EL (cell line): Measurements from ENCODE around the gene LIPC.

ENCODE experiments used
- DNase-seq: peaks from one replicate; pipeline ENCODE4 v3.0.0-alpha.2; 2016

LIPC gene

DNA sequence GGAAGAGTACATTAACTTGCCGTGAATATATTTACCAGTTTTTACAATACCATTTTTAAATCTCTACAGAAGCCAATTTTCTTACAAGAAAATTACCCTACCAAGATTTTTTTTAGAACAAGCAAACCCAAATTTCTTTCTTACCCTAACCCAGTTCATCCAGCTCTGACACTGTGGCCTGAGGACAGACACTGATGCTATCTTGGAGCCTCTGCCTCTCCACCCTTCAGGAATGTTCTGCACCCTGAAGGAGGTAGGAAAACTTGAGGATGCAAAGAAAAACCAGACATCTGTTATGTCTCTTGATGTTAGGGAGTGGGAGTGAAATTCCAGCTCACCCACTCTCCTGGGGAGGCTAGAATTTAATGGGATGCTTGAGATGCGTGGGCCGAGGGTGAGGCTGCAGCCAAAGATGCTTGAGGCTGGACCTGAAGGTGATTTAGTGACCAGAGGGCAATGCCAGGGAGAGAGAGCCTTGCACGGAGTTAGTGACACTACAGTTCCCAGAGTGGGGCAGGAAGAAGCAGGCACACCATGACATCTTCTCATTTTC, 69.9 kb downstream of the LIPC start:
- no peak for DNase-seq

DNA sequence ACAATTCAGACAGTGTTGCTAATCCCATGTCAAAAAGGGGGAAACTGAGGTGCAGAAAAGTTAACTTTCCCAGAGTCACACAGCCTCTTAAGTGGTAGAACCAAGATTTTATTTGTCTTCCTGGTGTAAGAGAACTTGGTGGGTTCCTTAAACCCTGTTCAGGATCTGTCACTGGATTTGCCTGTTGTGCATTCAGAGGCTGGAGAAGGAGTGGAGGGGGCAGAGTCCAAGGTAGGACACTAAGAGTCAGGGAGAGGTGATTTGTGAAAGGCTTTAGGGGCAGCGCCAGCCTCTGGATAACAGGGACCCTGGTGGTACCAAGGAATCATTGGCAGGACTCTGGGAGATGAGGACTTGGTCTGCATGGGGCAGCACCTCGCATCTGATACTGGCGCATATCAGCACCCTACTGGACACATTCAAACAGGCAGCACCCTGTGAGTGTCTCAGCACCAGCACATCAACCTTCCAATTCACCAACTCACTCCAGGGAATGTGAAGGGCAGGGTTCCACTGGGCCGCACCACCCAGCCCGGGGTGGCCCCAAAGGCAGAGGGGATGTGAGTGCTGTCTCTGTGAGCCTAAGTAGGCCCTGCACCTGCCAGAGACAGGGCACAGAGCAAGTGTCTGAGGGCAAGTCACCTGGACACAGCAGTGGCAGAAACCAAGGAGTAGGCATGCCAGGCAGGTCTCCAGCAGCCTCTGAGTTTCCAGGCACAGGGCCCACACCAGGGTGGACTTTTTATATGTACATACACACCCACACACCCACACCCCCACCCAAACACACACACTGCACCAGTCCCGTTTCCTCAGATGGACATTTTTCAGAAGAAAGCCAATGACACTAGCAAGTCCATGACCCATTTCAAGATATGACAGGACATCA, 71.6 kb downstream of the LIPC start:
- DNase-seq, result no peak

DNA sequence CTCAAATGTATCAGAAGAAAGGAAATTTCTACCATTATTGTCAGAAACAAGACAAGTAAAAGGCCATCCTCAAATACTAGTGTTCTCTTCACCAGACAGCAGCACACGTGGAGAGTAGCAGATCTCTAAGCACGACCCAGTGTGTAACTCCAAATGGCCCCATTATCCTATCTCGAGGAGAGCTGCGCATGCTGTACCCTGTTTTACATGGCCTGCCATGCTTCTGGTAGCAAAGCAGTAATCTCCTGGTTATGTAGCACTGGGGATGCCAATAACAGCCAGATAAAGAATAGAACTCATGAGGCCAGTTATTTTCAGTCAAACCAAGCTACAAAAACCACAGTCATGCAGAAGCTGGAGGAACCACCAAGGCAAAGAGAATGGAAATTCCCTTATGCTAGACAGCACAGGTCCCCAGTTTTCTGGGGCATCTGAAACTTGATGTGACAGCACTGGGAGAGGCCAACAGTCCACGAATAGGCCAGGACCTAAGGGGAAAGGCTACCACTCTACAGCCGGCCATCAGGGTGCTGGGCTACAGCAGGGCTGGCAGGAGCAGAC, 73.0 kb downstream of the LIPC start:
- DNase-seq, result no peak

DNA sequence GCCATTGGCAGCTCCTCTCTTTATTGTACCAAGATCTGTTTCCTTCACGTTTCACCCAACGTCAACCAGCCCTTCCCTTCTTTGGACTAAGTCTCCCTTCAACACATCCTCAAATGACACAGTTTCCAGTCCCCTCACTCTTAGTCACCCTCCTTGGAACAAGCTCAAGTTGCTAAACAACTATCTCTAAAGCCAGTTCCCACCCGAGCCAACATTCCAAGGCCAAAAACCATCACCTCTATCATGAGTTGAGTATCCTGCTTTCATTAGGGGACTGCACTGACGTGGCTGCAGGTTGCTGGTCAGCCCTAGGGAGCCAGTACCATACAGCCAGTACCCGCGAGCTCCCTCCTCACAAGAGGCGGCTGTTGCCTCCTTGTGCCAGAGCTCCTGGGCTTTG, 73.8 kb downstream of the LIPC start:
- peak; percentile 25 for DNase-seq

DNA sequence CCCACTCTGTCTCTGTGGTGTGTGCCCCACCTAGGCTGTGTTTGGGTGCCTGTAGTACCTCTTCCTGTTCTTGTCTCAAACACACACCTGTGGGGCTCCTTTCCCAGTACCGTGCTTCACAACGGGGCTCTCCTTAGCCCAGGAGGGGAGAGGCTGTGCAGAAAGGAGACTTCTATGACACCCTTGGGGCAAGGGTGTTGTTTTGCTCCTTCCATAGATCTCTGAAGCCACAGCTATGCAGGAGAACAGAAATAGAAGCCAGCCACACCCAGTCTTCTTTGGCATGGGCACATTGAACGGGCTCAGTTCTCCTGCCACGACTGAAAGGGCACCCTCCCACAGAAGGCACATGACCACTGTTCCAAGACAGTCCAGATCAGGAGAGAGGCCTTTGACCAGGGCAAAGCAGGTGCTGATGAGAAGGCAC, 74.3 kb downstream of the LIPC start:
- no peak for DNase-seq

DNA sequence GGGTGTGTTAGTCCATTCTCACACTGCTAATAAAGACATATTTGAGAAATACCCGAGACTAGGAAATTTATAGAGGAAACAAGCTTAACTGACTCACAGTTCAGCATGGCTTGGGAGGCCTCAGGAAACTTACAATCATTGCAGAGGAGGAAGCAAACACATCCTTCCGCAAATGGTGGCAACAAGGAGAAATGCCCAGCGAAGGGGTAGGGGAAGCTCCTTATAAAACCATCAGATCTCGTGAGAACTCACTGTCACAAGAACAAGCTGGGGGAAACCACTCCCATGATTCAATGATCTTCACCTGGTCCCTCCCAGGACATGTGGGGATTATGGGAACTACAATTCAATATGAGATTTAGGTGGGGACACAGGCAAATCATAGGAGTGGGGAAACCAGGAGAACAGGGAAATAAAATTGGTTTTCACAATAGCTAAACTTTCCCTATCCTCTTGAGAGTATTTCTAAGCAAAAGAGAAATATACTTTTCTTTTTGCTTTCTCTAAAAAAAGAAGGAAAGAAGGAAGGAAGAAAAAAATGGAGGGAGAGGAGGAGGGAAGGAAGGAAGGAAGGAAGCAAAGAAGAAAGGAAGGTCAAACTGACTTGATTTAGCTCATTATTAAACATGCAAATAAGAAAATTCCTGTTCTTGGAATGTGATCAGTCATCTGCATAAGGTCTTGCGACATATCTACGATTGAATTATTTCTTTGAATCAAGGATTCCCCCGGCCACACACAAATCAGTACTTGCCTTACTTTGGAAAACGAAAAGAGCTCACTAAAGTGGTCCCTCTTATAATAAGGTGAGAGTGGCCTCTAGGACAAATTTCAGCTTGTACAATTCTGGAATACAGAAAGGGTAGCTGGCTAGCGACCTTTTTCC, 75.2 kb downstream of the LIPC start:
- DNase-seq, result no peak

DNA sequence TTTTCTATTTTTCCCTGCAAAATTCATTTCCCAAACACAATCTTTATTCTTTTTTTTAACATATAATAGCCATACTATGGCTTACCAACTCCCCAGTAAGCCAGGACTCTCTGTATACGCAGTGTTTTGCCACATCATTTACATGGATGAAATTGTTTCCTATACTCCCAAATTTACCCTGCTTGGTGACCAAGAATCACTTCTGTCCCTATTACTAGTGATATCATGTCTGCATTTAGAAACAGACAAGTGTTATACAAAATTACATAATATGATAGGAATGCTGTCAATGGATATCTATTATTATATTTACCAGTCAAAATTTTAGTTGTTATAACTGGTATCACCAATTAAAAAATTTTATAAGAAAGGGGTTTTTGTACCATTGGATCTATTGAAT, 77.8 kb downstream of the LIPC start:
- no peak for DNase-seq

DNA sequence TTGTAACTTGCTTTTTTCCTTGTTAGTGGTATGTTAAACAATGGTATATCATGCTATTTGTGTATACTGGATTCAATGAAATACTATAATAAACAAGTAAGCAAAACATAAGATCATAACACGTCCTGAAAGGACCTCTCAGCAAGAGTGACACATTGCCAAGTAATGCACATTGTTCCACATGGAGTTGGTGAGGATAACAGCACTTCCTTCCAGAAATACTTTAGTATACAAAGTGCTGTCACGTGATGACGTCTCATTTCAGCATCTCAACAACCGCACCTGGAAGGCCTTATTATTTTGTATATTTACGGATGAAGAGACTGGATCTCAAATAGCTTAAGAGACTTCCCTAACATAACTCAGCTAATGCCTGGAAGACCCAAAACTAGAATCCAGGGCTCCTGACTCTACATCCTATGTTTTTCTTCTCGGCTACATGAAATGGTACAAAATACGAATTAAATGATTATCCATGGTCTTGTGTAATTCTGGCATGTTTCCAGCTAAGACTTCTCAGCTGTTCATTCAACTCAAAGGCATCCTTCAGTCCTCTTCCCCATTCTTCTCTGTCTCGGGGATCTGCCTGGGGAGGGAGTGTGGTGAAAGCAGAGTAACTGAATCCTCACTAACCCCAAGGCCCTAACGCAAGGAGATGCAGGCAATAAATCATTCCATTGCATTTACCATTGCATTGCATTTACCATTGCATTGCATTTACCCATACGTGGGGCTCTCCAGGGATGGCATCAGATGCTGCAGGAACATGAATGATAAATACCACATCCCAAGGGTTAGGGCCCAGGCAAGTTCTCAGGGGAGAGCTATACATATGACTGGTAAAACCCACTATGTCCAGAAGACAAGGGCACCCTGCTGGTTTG, 79.2 kb downstream of the LIPC start:
- peak; percentile 47 for DNase-seq

DNA sequence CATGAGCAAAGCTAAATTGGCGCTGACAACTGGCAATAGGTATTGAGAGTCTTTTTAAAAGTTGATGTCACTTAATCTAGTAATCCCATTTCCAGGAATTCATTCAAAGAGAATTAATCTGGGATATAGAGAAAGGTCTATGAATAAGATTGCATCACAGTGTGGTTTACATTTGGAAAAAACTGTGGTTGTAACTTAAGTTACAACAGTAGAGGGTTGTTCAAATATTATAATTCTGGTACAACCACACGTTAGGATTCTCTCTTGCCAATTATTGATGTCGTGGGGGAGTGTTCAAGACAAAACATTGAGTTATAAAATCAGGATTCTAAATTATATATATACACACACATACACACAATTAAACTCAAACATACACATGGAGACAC, 79.8 kb downstream of the LIPC start:
- DNase-seq, result no peak

DNA sequence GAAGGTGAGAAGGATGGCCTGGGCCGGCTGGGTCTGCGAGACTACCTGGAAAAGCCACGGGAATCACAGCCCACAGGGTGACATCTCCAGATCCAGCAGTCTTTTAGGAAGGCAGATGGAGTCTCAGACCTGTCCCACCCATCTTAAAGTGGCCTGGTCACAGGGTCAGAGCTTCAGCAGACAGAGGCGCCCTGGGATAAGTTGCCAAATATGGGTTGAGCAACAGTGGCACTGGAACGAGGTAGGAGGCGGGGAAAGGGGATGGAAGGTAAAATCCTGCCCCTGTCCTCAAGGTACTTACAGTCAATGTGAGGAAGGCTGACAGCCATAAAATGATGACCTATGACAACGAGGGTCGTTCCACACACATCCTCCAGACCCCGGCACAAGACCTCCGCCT, 80.7 kb downstream of the LIPC start:
- DNase-seq, result no peak

DNA sequence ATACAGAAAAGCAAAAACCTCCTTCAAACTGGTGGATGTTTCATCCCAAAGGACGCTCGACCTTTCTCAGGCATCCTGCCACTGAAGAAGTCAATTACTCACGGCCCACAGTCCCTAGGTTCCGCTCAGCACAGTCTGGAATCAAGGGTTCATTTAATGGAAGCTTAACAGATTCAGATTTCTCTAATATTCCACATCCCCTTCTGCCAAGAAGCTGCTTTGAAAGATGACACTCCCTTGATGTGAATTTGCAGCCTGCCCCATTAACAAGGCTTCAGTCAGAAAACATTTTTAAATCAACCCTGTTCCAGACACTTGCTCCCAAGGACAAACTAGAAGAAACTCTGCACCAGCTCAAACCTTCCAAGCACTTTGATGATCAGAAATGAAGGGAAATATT, 81.2 kb downstream of the LIPC start:
- DNase-seq, result no peak

DNA sequence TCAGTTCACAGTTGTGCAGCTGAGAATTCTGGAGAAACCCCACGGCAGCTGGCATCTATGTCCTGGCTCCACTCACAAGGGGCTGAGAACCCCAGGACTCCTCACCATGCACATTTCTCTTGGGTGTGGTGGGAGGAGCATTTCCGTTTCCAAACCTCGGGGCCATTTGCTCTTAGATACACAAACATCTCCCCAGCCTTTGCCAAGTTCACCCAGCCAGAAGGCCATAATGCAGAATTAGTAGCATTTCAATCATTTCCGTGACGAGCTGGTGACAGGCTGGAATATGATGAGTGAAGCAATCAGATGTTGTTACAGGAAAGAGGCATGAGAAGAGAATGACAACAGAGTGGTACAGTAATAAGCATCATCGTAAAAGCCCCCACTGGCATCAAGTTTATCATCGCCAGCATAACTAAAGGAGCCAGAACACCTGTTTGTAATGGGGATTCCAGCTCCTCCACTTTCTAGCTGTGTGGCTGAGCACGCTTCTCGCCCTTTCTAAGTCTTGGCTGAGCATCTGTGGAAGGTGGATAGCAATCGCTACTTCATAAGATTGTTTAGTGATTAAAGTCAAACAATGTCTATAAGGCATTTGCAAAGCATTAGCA, 82.0 kb downstream of the LIPC start:
- no peak for DNase-seq

DNA sequence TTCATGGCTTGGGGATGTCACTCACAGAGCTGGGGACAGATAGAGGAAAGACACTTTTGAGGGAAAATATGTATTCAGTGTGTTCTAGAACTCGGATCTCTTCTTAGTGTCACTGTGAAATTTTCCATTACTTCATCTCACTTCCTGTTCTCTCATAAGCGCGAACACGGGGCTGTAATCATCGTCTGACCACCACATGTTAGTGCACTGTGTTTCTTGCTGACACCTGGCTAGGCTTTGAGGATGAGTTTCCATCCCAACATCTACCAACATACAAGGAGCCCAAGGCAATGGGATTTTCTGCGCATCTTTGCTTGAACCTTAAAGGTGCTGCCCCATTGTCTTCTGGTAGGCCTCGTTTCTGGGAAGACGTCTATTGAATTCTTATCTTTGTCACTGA, 84.0 kb downstream of the LIPC start:
- no peak for DNase-seq

DNA sequence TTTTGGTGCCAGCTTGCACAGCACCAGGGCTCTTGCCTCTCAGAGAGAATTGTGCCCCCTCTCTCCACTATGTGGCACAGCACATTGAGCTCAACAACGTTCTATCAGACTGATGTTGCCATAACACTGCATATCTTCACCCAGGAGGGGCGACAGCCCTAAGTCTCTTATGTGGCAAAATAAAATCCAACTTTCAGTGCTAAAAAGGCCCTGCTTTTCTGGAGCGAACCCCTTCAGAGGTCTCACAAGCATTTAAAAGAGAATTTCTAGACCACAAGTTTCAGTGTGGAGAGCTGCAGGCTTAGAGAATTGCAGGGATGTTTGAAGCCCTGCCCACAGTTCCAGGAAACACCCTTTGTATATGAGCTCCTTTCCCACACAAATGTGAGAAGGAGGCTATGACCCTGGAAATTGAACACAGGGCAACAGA, 85.5 kb downstream of the LIPC start:
- DNase-seq, result no peak

DNA sequence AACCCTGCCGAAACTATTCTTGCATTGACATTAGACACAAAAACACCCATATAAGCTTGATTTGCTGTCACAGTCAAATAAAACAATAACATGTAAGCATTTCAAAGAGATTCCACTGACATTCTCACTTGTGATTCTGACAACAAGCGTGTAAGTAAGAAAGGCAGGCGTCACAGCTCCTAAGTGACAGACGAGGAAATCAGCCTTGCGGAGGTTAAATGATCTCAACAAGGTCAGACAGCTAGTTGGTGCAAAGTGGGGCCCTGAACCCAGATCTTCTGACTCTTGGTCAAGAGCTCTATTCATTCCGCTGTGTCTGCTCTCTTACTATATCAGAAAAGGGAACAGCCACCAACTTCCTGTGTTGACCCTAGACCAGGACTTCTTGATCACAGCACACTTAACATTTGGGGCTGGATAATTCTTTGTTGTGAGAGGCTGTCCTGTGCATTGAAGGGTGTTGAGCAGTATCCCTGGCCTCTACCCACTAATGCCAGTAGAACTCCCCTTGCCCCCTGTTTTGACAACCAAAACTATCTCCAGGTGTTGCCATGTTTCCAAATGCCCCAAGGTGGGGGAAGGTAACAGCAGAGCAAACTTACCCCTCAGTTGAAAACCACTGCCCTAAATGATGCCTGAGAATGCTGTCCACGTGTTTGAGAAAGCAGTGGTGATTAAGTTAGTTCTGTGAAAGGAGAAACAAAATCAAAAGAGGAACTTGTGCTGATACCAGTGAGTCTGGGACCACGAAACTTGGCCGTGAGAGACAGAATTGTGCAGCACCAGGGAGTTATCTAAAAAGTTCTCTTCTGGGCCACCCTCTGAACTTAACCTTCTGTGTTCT, 86.1 kb downstream of the LIPC start:
- DNase-seq, result no peak

DNA sequence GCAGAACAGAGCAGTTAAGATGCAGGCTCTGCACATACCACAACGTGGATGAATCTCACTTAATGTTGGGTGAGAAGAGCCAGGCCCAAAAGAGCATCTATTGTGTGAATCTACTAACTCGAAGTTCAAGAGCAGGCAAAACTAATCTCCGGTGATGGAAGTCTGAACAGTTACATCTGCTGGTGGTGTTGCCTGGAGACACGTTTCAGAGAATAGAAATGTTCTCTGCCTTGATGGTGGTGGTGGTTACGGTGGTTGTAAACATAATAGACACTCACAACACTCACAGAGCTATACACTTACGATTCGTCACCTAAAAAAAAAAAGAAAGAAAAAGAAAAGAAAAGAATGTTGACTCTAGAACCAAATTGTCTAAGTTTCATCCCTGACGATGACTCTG, 86.8 kb downstream of the LIPC start:
- DNase-seq, result no peak

DNA sequence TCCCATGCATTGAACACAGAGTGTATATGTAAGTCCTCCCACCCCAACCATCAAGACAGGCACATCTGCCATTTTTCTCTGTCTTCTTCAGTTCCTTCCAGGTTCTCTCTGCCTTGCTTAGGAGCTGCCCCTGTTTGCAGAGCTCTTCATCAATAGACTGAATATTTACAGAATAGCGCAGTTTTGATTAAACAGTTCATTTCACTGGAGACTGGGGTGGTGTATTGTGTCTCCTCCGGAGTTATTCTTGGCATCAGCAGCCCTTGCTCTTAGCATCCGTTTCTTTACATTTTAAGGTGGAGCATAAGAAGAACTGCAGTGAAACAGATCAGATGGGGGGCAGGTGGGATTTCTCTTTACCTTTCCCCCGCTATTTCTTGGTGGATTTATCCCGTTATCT, 87.7 kb downstream of the LIPC start:
- no peak for DNase-seq

DNA sequence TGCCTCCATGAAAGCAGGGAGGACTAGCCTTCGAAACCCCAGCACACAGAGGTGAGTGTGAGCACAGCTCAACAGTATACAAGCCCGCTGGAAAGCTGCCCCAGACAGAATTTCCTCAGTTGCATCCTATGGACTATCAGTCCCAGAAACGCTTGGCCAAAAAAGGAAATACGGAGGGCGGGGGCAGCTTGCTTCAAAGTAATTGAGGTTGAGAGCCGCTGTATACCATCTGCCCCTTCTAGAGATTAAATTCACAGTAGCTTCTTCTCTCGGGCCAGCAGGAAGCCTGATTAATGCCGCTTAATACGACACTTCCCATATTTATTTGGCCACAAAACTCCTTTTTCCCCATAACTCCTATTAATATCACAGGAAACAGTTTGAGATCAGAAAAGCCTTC, 88.7 kb downstream of the LIPC start:
- no peak for DNase-seq

DNA sequence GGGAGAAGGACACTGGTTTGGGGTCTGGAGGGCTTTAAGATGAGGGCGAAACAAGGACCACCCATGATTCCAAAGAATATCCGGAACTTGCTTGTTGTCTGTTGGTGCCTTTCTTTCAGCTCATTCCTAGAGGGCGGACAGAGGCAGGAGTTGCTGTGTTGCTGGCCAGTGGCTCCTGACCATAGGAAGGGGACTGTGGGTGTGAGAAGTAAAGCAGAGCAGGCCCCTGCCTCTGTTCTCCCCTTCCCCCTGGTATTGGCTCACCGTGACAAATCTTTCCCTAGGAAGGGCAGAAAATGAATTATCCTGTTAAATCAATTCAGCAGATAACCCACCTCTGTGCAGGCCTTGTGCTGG, 89.1 kb downstream of the LIPC start:
- no peak for DNase-seq

DNA sequence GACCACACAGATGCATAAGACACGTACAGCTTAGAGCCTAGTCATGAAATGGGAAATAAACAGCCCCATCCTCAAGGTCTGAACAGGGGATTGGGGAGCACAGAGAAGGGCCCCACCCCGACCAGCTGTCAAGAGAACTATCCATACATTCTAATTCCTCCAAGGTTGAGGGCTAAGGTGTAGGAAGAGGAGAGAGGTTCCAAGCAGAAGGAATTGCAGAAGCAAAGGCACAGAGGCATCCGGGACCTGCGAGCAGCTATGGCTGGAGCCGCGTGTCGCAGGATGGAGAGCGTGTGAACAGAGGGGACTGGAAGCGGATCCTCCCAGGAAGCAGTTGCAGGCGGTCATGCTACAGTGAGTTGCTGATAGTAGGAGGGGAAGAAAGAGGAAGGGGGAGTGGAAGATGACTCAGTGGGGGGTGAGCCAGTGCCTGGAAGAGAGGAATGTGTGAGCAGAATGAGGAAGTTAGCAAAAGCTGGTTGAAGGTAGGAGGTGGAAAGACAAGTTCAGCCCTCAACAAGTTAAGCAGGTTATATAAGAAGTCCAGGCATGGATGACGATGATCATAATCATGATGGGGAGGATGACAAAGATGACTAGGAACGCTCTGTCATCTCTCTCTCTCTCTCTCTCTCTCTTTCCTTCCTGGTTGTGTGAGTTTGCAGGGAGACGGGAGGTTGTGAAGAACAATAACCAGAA, 89.7 kb downstream of the LIPC start:
- DNase-seq, result peak; percentile 73
